ENCODE measurements around the gene VAPA. TPM values are rescaled to one million over a fixed set of nuclear protein-coding genes. Genes with fewer than 3 reads are reported as not detected.
"Not testable (repeated sequence)": the region's sequence is repeated elsewhere in the genome, so short reads cannot be mapped to it uniquely, and the experiment has no call there.

The VAPA gene
- total RNA-seq, 1 donor from 2014 or later = 182 TPM

GRCh38 chr18:9885170-9886004 lies 28.4 kb upstream of the VAPA start, which contains the start of gene TXNDC2:
TSS of gene TXNDC2 (plus strand) at chr18:9885973. CDS start at chr18:9886681, 708 bp downstream.
- no peak for DNase-seq (ENCODE audit: low spot score)

- DNase-seq (ENCODE audit: low spot score) = no peak
These were observed 27.8 kb upstream of the VAPA start for GRCh38 chr18:9886005-9886348.

- no peak for DNase-seq (ENCODE audit: low spot score)
These were observed 25.8 kb upstream of the VAPA start for GRCh38 chr18:9887992-9888391.

GRCh38 chr18:9890196-9890595 lies 23.6 kb upstream of the VAPA start:
- no peak for DNase-seq (ENCODE audit: low spot score)

GRCh38 chr18:9890957-9891356 lies 22.9 kb upstream of the VAPA start:
- no peak for DNase-seq (ENCODE audit: low spot score)

- DNase-seq (ENCODE audit: low spot score) = not testable (repeated sequence)
These were observed 22.3 kb upstream of the VAPA start for GRCh38 chr18:9891515-9891914.

GRCh38 chr18:9894454-9895068 lies 19.3 kb upstream of the VAPA start:
- no peak for DNase-seq (ENCODE audit: low spot score)

GRCh38 chr18:9897129-9897528 lies 16.7 kb upstream of the VAPA start:
- DNase-seq (ENCODE audit: low spot score) = no peak

- not testable (repeated sequence) for DNase-seq (ENCODE audit: low spot score)
These were observed 16.0 kb upstream of the VAPA start for GRCh38 chr18:9897787-9898291.

GRCh38 chr18:9898792-9899549 lies 14.8 kb upstream of the VAPA start:
- DNase-seq (ENCODE audit: low spot score) = no peak

GRCh38 chr18:9899550-9899930 lies 14.3 kb upstream of the VAPA start:
- not testable (repeated sequence) for DNase-seq (ENCODE audit: low spot score)

GRCh38 chr18:9900699-9901098 lies 13.1 kb upstream of the VAPA start:
- DNase-seq (ENCODE audit: low spot score) = no peak

GRCh38 chr18:9901377-9901776 lies 12.4 kb upstream of the VAPA start:
- DNase-seq (ENCODE audit: low spot score) = no peak

GRCh38 chr18:9902264-9902663 lies 11.6 kb upstream of the VAPA start:
- not testable (repeated sequence) for DNase-seq (ENCODE audit: low spot score)

GRCh38 chr18:9902832-9903231 lies 11.0 kb upstream of the VAPA start:
- no peak for DNase-seq (ENCODE audit: low spot score)

GRCh38 chr18:9905401-9905922 lies 8.4 kb upstream of the VAPA start:
- no peak for DNase-seq (ENCODE audit: low spot score)

- DNase-seq (ENCODE audit: low spot score) = no peak
These were observed 7.3 kb upstream of the VAPA start for GRCh38 chr18:9906481-9906880.

- no peak for DNase-seq (ENCODE audit: low spot score)
These were observed 5.9 kb upstream of the VAPA start for GRCh38 chr18:9907867-9908266.

- no peak for DNase-seq (ENCODE audit: low spot score)
These were observed 3.7 kb upstream of the VAPA start for GRCh38 chr18:9910071-9910470.

GRCh38 chr18:9910661-9911060 lies 3.2 kb upstream of the VAPA start:
- no peak for DNase-seq (ENCODE audit: low spot score)

GRCh38 chr18:9911226-9911625 lies 2.6 kb upstream of the VAPA start:
- no peak for DNase-seq (ENCODE audit: low spot score)

GRCh38 chr18:9912285-9912684 lies 1.5 kb upstream of the VAPA start:
- not testable (repeated sequence) for DNase-seq (ENCODE audit: low spot score)
